Sigmoid colon (tissue), 4 donors: ENCODE results near the gene RAB3B.

Source experiments
- CTCF ChIP-seq, 4 experiments: fragments of 450-650 bp in 3 of 4; fragments of 200-600 bp in 1 of 4; IDR thresholded peaks; one replicate each; pipeline ENCODE4 v1.5.1; 2016 to 2019; ENCODE audit warnings: antibody characterized with exemption in 4 of 4, mild to moderate bottlenecking in 3 of 4, moderate library complexity in 2 of 4
- EP300 ChIP-seq, 4 donors: sonication (generic); formaldehyde crosslinking; IDR thresholded peaks; one replicate each; pipeline ENCODE4 v1.6.1; 2017; ENCODE audit warnings: antibody characterized with exemption in 4 of 4
- POLR2A ChIP-seq, 2 donors: fragments of 450-650 bp; IDR thresholded peaks; one replicate each; pipeline ENCODE4 v1.6.1; 2016; ENCODE audit warnings: antibody characterized with exemption in 2 of 2, mild to moderate bottlenecking in 2 of 2, moderate library complexity in 2 of 2

GRCh38 chr1:51957618-51958017, 32.9 kb downstream of the RAB3B start:
- TF ChIP-seq CTCF (IDR thresholded peaks at IDR 0.05) (no peak), POLR2A (IDR thresholded peaks at IDR 0.05) (no peak), EP300 (IDR thresholded peaks at IDR 0.05) (no peak)
